T-helper 1 cell treated with Interleukin-12 subunit alpha and Interleukin-12 subunit beta and Interleukin-4 antibody, amounts not matched to agents 30 μg/mL and 1 μg/mL, for 36 hours (primary cell): Measurements from ENCODE around the gene ACSM2A.
"Not testable (repeated sequence)": the region's sequence is repeated elsewhere in the genome, so short reads cannot be mapped to it uniquely, and the experiment has no call there.

Source experiments
- H3K27ac Mint-ChIP-seq: one replicate; pipeline ENCODE4 v1.8.0; 2021; ENCODE audit warnings: mild to moderate bottlenecking, mixed read lengths
- H3K27me3 Mint-ChIP-seq: one replicate; pipeline ENCODE4 v1.8.0; 2021; ENCODE audit warnings: low read depth, mixed read lengths
- H3K36me3 Mint-ChIP-seq: one replicate; pipeline ENCODE4 v1.8.0; 2021; ENCODE audit warnings: low read depth, mixed read lengths
- H3K4me1 Mint-ChIP-seq: one replicate; pipeline ENCODE4 v1.8.0; 2021; ENCODE audit warnings: low read depth, mixed read lengths
- H3K4me3 Mint-ChIP-seq: one replicate; pipeline ENCODE4 v1.8.0; 2021; ENCODE audit warnings: mild to moderate bottlenecking, moderate library complexity, mixed read lengths
- H3K9me3 Mint-ChIP-seq: one replicate; pipeline ENCODE4 v1.8.0; 2021; ENCODE audit warnings: mixed read lengths

ACSM2A gene

DNA sequence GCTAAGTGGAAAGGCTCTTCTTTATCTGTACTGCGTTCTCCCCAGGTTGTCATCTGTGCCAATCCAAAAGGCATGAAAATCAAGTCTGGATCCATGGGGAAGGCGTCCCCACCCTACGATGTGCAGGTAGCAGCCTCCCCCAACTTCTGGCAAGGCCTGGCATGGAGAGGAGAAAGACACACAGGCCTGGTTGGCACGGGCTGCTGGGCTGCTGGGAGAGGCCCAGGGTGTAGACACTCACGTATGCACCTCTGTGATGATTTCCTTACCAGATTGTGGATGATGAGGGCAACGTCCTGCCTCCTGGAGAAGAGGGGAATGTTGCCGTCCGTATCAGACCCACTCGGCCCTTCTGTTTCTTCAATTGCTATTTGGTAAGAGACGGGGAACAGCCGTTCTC is 20.4 kb upstream of the ACSM2A start:
- H3K4me1 Mint-ChIP-seq, result no peaks in the 10 kb centered on the region
- no peaks in the 10 kb centered on the region for H3K27me3 Mint-ChIP-seq
- H3K9me3 Mint-ChIP-seq, result no peaks in the 10 kb centered on the region
- no peak overlapping the region for H3K27ac Mint-ChIP-seq
- H3K4me3 Mint-ChIP-seq, result no peak overlapping the region
- H3K36me3 Mint-ChIP-seq, result no peaks in the 10 kb centered on the region

DNA sequence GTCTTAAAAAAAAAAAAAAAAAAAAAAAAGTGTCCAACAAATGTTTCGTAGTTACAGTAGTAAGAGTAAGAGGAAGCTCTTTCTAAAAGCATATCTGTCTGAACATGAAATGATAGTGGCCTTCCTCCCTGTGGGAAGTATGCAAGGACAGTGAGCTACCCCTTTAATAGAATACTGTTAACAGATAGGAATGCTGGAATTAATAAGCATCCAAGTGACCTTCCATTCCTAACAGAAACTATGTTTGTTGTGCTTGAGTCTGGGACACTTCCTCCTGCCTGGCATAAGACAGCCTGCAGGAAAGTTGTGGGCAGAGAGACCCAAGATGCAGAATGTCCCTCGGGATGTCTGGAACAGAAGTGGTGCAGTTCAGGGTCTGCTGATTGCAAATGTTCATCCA is 12.4 kb upstream of the ACSM2A start:
- not testable (repeated sequence) for H3K27ac Mint-ChIP-seq, H3K4me1 Mint-ChIP-seq

DNA sequence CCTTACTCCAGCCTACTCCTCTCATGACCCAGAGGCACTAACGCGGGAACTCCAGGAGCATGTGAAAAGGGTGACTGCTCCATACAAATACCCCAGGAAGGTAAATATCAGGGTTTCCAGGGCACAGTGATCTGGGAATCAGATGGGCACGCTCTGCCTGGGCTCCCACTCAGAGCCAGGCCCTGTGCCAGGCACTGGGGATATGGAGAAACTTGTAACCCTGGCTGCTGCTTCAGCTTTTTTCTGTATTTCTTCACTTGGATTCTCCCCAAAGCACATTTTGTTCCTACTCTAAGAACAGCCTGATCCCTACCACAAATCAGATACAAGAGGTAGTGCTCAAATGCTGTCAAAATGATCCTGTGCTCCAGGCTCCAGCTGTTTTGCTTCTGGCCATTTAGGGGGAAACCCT is 11.5 kb upstream of the ACSM2A start:
- not testable (repeated sequence) for H3K4me1 Mint-ChIP-seq, H3K27me3 Mint-ChIP-seq, H3K36me3 Mint-ChIP-seq, H3K27ac Mint-ChIP-seq, H3K4me3 Mint-ChIP-seq, H3K9me3 Mint-ChIP-seq

More for the DNA sequence above, 12.4 kb upstream of the ACSM2A start:
- not testable (repeated sequence) for H3K36me3 Mint-ChIP-seq, H3K27me3 Mint-ChIP-seq, H3K4me3 Mint-ChIP-seq, H3K9me3 Mint-ChIP-seq

DNA sequence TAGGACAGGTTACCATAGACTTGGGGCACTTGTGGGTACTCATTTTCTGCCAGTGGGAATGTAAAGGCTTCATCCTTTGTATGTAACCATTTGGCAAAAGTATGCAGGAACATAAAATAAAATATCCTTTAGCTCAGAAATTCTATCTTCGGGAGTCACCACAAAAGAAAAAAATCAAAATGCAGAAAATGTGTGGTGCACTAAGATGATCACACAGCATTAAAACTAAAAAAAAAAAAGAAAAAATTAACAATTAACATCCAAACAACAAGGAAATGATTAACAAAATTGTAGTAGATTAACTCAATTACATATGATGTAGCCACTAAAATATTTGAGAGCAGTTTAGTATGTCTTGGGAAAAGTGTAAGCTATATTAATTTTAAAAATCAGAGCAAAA is 10.6 kb upstream of the ACSM2A start:
- not testable (repeated sequence) for H3K27me3 Mint-ChIP-seq, H3K27ac Mint-ChIP-seq, H3K9me3 Mint-ChIP-seq, H3K4me3 Mint-ChIP-seq, H3K4me1 Mint-ChIP-seq, H3K36me3 Mint-ChIP-seq

DNA sequence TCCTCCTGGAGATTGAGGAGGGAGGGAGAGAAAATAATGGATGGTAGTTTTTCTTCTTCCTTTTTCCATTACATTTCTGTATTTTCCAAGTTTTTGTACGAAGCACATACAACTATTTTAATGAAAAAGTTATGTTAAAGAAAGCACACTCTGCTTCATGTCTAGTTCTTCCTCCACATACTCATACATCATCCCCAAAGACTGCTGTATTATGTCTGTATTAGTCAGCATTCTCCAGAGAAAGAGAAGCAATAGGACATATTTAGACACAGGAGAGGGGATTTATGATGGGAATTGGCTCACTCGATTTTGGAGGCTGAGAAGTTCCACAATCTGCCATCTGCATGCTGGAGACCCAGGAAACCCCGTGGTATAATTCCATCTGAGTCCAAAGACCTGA is 10.1 kb upstream of the ACSM2A start:
- no peak overlapping the region for H3K4me3 Mint-ChIP-seq
- H3K27me3 Mint-ChIP-seq, result no peaks in the 10 kb centered on the region
- H3K36me3 Mint-ChIP-seq, result no peaks in the 10 kb centered on the region
- no peaks in the 10 kb centered on the region for H3K9me3 Mint-ChIP-seq
- no peak overlapping the region for H3K27ac Mint-ChIP-seq
- no peaks in the 10 kb centered on the region for H3K4me1 Mint-ChIP-seq

DNA sequence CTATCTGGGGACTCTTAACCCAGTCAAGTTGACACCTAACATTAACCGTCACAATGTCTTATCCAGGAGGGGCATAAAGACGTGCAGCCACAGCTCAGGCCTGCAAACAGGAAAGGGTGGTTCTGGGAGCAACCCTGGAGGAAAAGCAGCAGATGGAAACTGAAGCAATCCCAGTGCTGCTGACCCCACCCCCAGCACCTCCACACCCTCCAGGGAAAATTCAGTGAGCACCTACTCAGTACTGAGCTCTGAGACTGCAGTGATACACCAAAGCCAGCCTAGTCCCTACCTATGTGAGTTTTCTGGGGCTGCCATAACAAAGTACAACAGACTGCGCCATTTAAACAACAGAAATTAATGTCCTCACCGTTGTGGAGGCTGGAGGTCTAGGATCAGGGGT is 9.5 kb upstream of the ACSM2A start:
- not testable (repeated sequence) for H3K27me3 Mint-ChIP-seq, H3K36me3 Mint-ChIP-seq, H3K9me3 Mint-ChIP-seq, H3K27ac Mint-ChIP-seq, H3K4me3 Mint-ChIP-seq, H3K4me1 Mint-ChIP-seq

- H3K4me1 Mint-ChIP-seq, H3K27me3 Mint-ChIP-seq, H3K27ac Mint-ChIP-seq, H3K9me3 Mint-ChIP-seq, H3K4me3 Mint-ChIP-seq, H3K36me3 Mint-ChIP-seq: not testable (repeated sequence)
Observed at GRCh38 chr16:20446652-20447393, 4.5 kb upstream of the ACSM2A start.

- H3K4me1 Mint-ChIP-seq, H3K4me3 Mint-ChIP-seq, H3K9me3 Mint-ChIP-seq, H3K27ac Mint-ChIP-seq, H3K36me3 Mint-ChIP-seq, H3K27me3 Mint-ChIP-seq: not testable (repeated sequence)
Observed at GRCh38 chr16:20453633-20454032, 2.3 kb downstream of the ACSM2A start.

GRCh38 chr16:20459227-20459626 is 7.9 kb downstream of the ACSM2A start:
- not testable (repeated sequence) for H3K9me3 Mint-ChIP-seq, H3K36me3 Mint-ChIP-seq, H3K27me3 Mint-ChIP-seq, H3K4me3 Mint-ChIP-seq, H3K27ac Mint-ChIP-seq, H3K4me1 Mint-ChIP-seq

DNA sequence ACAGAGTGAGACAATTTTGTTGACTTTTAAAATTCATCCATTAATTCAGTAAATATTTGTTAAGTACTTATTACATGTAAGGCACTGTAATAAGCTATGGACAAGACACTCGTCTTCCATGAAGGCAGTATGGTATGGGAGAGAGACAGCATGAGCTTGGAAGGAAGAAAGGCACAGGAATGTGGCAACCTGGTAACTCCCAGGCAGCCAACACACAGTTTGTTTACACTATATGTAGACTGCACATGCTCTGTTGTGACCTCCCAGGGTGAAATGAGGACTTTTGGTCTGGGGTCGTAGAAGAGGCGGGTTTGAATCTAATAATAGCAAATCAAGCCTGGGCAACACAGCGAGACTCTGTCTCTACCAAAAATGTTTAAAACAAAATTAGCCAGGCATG is 9.0 kb downstream of the ACSM2A start:
- H3K4me1 Mint-ChIP-seq, H3K27ac Mint-ChIP-seq, H3K4me3 Mint-ChIP-seq, H3K27me3 Mint-ChIP-seq, H3K36me3 Mint-ChIP-seq, H3K9me3 Mint-ChIP-seq: not testable (repeated sequence)

DNA sequence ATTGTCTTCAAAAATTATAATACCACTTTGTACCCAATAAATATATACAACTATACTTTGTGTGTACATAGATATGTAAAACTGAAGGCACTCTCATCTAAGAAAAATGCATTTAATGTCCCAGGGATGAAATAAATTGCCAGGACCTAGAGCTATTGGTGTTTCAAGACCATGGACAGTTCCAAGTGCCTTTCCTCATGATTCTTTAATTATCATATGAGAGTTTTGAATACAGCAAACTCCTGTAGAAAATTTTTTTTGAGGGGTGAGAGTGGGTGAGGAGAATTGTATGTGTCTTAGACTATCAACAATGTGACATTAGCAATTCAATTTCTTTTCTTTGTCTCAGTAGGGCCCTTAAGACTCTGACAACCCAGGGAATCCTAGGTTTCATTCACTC is 17.6 kb downstream of the ACSM2A start:
- not testable (repeated sequence) for H3K9me3 Mint-ChIP-seq, H3K4me3 Mint-ChIP-seq, H3K4me1 Mint-ChIP-seq, H3K36me3 Mint-ChIP-seq, H3K27me3 Mint-ChIP-seq, H3K27ac Mint-ChIP-seq

- not testable (repeated sequence) for H3K36me3 Mint-ChIP-seq, H3K9me3 Mint-ChIP-seq, H3K4me1 Mint-ChIP-seq, H3K27ac Mint-ChIP-seq, H3K27me3 Mint-ChIP-seq, H3K4me3 Mint-ChIP-seq
Observed at GRCh38 chr16:20469930-20470329, 18.6 kb downstream of the ACSM2A start.

DNA sequence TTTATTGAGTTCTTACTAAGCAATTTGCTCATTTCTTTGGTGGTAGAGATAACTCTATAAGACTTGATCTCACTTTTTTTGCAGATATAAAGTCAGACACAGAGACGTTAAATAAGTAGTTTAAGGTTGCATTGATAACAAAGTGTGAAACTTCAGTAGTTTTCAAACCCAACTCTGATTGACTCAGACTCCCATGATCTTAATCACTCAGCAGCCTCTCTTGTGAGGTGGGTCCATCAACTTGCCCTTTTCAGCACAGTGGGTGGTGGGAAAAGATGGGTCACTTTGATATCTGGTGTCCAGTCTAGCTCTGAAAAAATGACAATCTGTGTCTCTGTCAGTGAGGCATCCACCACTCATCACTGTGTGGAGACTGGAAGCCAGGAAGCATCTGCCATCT is 19.4 kb downstream of the ACSM2A start:
- not testable (repeated sequence) for H3K27me3 Mint-ChIP-seq, H3K4me3 Mint-ChIP-seq, H3K36me3 Mint-ChIP-seq, H3K4me1 Mint-ChIP-seq, H3K27ac Mint-ChIP-seq, H3K9me3 Mint-ChIP-seq

- H3K36me3 Mint-ChIP-seq, H3K9me3 Mint-ChIP-seq, H3K27ac Mint-ChIP-seq, H3K4me3 Mint-ChIP-seq, H3K27me3 Mint-ChIP-seq, H3K4me1 Mint-ChIP-seq: not testable (repeated sequence)
Observed at GRCh38 chr16:20477188-20477744, 25.9 kb downstream of the ACSM2A start.

DNA sequence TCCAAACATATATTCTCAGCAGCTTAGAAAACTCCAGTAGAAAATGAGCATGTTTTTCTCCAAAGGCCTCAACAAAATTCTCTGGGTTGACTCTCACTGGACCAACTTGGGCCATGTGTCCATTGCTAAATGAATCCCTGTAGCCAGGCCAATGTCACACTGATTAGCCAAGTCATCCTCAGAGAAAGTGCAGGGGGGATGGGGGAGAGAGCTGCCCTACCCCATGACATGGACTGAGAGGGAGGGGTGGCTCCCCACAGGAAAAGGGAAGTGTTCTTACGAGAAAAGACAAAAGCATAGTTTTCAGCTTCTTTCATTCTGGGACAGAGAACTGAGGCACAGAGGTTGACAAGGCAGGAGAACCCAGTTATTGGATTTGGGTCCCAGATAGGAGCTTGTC is 32.7 kb downstream of the ACSM2A start:
- not testable (repeated sequence) for H3K9me3 Mint-ChIP-seq, H3K36me3 Mint-ChIP-seq, H3K4me3 Mint-ChIP-seq, H3K27me3 Mint-ChIP-seq, H3K27ac Mint-ChIP-seq, H3K4me1 Mint-ChIP-seq

DNA sequence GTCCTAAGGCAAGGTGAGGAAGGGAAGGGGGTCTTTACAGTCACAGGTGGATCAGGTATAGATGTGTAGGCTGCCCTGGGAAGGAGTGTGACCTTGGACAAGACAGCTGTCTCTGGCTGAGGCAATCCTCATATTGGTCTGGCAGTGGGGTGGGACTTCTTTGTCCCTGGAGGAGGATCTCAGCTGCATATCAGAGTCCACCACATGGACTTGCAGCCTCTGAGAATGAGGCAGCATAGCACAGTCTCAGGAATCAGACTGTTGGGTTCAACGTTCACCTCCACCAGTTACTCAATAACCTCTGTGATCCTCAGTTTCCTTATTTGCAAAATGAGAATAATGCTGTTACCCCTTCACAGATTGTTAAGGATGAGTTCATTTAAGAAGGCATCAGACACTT is 33.4 kb downstream of the ACSM2A start:
- Mint-ChIP-seq H3K36me3 (no peaks in the 10 kb centered on the region), H3K27ac (no peak overlapping the region), H3K27me3 (no peaks in the 10 kb centered on the region), H3K4me3 (no peak overlapping the region), H3K9me3 (no peaks in the 10 kb centered on the region), H3K4me1 (no peaks in the 10 kb centered on the region)
